Measurements from ENCODE around the gene USP44.
A peak's percentile ranks its signal among the peaks of the same experiment; 100 is the strongest.
"Not testable (repeated sequence)": the region's sequence is repeated elsewhere in the genome, so short reads cannot be mapped to it uniquely, and the experiment has no call there.

The USP44 gene

GRCh38 chr12:95505039-95505438 is 46.2 kb downstream of the USP44 start:
- no peak for DNase-seq

GRCh38 chr12:95504140-95504539 is 47.1 kb downstream of the USP44 start:
- no peak for DNase-seq

- DNase-seq, result no peak
Observed at GRCh38 chr12:95499772-95500171, 51.5 kb downstream of the USP44 start.

DNA sequence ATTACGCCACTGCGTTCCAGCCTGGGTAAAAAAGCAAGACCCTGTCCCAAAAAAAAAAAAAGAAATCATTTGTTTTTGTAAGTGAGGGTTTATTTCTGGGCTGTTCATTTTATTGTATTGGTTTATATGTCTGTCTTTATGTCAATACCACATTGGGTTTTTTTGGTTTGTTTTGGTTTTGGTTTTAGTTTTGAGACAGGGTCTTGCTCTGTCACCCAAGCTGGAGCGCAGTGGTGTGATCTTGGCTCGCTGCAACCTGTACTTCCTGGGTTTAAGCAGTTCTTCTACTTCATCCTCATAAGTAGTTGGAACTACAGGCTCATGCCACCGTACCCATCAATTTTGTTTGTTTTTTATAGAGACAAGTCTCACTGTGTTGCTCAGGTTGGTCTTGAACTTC is 52.3 kb downstream of the USP44 start:
- DNase-seq, result no peak

- DNase-seq, result no peak
Observed at GRCh38 chr12:95497031-95497430, 54.2 kb downstream of the USP44 start.

DNA sequence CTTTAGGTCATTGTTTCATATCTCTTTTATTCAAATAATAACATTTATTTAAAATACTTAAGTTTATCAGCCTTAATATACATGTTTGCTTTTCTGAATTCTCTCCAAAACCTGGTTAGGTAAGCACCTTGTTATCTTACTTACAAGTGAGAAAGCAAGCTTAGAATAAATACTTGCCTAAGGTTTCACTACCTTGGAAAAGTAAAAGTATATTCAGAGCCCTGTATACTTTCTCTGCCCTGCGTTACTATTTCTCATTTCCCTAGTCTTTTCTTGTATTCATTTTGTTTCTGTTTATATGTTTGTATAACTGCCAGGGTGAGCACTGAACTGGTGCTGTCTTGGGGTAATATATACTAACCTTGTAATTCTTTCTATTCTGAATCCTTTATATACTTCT is 55.8 kb downstream of the USP44 start:
- no peak for DNase-seq

DNA sequence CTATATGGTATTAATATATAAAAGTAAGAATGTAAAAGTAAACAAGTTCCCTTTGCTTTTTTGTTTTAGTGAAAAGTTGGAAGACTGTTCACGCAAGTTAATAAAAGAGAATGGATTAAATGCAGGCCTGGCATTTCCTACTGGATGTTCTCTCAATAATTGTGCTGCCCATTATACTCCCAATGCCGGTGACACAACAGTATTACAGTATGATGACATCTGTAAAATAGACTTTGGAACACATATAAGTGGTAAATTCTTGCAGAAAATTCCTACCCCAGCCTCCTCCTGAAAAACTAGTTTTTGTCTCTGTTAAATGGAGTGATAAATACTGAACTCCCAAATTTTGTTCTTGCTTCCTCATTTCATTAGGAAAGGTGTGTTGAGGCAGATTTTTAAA is 56.4 kb downstream of the USP44 start:
- no peak for DNase-seq

DNA sequence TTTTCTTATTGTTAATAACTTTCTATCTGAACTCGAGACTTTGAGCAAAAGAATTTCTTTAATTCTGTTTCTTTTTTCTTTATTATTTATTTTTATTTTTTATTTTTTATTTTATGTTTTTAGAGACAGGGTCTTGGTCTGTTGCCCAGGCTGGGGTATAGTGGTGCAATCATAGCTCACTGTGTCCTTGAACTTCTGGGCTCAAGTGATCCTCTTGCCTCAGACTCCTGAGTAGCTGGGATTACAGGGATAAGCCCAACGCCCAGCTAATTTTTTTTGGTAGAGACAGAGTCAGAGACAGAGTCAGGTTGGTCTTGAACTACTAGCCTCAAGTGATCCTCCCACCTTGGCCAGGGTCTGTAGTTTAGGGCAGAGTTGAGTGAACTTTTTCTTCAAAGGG is 58.8 kb downstream of the USP44 start:
- DNase-seq, result no peak

DNA sequence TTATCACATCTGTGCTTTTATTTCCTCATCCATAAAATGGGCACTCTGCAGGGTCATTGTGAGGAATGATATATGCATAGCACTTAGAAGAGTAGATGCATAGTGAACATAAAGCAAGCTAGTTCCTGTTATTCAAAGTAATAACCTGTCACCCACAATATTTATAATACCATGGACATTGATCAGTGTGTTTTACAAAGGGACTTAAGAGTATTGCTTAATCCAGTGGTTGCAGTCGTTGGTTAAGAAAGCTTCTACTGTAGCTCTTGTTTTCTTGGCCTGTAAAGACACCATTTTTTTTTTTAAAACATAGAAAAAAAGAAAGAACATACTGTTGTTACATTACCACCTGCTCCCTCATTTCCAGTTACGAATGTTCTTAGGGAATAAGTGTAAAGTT is 64.3 kb downstream of the USP44 start:
- DNase-seq, result no peak

- no peak for DNase-seq
Observed at GRCh38 chr12:95484524-95484923, 66.8 kb downstream of the USP44 start.

- DNase-seq, result not testable (repeated sequence)
Observed at GRCh38 chr12:95482564-95482963, 68.7 kb downstream of the USP44 start.

DNA sequence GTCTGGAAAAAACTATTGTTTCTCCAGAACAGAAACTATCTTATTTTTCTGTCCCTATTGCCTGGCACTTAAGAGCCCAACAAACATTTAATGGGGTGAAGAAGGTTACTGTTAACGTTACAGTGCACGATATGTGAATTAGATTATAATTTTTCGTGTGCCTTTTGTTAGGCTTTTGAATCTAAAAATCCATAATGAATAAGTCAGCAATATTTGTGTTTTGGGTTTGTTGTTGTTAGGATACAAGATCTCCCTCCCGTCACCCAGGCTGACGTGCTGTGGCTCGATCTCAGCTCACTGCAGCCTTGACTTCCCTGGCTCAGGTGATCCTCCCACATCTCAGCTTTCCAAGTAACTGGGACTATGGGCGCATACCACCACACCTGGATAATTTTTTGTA is 69.4 kb downstream of the USP44 start:
- no peak for DNase-seq

- no peak for DNase-seq
Observed at GRCh38 chr12:95481072-95481471, 70.2 kb downstream of the USP44 start.

DNA sequence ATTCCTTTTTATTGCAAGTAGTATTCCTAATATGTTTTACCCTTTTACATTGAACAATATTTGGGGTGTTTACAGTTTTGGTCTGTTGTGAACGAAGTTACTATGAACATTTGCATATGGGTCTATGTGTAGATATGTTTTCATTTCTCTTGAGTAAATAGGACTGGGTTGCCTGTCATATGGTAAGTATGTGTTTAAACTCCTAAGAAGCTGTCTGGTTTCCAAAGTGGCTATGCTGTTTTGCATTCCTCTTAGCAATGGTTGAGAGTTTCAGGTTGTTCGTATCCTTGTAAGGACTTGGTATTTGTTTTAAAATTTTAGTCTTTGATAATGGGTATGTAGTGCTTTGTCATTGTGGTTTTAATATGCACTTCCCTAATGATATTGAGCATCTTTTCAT is 71.0 kb downstream of the USP44 start:
- DNase-seq, result no peak

DNA sequence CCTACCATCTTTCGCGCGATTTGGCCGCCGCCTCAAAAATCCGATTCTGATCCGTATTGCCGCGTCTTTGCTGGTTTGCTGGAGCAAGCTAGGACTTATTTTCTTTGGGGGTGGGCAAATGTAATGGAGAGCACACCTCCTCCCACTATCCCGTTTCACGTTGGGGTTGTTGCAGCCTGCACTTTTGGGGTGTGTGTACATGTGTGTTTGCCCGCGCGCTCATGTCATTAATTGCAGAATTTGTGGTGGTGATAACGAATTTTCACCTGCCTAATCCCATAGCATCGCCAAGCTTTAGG is 76.7 kb downstream of the USP44 start:
- peak; percentile 11 for DNase-seq

GRCh38 chr12:95473884-95474659 is 77.2 kb downstream of the USP44 start, which contains the start of gene METAP2:
TSS of gene METAP2 (plus strand) at chr12:95474152. CDS start at chr12:95474180, 28 bp downstream.
- peak; percentile 89 for DNase-seq

GRCh38 chr12:95473231-95473883 is 77.9 kb downstream of the USP44 start:
- DNase-seq, result peak; percentile 40

GRCh38 chr12:95470300-95470699 is 81.0 kb downstream of the USP44 start:
- DNase-seq, result no peak
